Iris pigment epithelial cell (primary cell): Measurements from ENCODE around the gene ZRSR2.
A peak's percentile ranks its signal among the peaks of the same experiment; 100 is the strongest.
"Not testable (repeated sequence)": the region's sequence is repeated elsewhere in the genome, so short reads cannot be mapped to it uniquely, and the experiment has no call there.

ENCODE experiments used
- DNase-seq: peaks from one replicate; pipeline ENCODE4 v3.0.0-alpha.2; 2011; ENCODE audit warnings: low read depth

The ZRSR2 gene

DNA sequence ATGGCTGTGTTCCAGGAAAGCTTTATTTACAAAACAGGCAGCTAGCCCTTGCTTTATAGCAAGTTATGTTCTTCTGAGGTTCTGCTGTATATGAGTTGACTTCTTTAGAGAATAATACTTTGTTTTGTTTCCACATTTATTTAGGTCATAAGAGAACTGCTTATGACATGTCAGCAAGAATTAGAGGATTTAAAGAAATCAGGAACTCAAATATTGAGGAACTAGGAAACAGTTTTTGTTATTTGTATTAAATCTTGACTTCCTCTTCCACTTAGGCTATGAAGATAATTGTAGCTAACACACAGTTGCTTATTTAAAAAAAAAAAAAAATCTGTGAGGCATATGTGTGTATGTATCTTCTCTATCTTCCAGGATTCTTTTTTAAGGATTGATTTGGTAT is 14.3 kb downstream of the ZRSR2 start:
- no peak for DNase-seq

- DNase-seq: no peak
Observed at GRCh38 chrX:15808254-15808653, 18.0 kb downstream of the ZRSR2 start.

GRCh38 chrX:15812192-15812938 is 22.1 kb downstream of the ZRSR2 start:
- DNase-seq: no peak

DNA sequence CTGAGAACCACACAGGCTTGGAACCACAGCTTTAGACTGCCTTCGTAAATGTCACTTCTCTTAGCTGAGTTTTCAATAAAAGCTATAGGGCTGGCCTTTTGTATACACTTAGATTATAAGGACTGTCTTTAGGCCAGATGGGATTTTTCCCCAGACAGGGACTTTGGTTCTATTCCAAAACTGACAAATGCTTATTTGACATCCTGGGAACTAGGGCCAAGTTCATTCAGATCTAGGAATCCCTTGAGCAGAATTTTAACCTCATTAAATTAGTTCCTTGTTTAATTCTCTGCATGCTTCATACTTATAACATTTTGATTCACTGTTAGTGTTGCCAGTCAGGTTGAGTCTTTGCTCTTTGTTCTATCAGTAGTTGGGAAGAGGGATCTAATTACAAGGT is 23.1 kb downstream of the ZRSR2 start:
- no peak for DNase-seq

- DNase-seq: no peak
Observed at GRCh38 chrX:15814771-15815365, 24.6 kb downstream of the ZRSR2 start.

GRCh38 chrX:15815779-15816437 is 25.6 kb downstream of the ZRSR2 start:
- DNase-seq: peak; percentile 18

DNA sequence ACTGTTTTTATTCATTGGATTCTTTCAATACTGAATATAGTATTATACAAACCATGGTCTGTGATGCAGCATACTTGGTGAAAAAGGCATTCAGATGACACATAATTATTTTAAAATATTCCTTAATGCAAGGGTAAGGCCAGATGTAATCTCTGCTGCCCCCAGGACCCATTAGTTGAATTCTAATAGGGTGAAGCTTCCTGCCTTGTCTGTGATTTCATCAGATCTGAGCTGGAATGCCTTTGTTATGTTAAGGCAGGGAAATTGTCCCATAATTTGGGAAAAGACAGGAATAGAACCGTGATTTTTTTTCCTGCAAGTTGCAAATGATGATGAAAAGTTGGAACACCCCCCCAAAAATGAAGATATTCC is 26.1 kb downstream of the ZRSR2 start:
- no peak for DNase-seq

- DNase-seq: no peak
Observed at GRCh38 chrX:15816886-15817285, 26.6 kb downstream of the ZRSR2 start.

GRCh38 chrX:15820106-15821073 is 30.1 kb downstream of the ZRSR2 start:
- DNase-seq: no peak

DNA sequence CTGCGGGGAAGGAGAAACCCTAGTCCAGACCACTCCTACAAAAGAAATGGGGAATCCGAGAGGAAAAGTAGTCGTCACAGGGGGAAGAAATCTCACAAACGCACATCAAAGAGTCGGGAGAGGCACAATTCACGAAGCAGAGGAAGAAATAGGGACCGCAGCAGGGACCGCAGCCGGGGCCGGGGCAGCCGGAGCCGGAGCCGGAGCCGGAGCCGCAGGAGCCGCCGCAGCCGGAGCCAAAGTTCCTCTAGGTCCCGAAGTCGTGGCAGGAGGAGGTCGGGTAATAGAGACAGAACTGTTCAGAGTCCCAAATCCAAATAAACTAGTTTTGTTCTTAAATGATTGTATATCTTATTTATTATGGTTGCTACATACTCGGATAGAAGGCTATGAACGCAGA is 32.6 kb downstream of the ZRSR2 start:
- no peak for DNase-seq

DNA sequence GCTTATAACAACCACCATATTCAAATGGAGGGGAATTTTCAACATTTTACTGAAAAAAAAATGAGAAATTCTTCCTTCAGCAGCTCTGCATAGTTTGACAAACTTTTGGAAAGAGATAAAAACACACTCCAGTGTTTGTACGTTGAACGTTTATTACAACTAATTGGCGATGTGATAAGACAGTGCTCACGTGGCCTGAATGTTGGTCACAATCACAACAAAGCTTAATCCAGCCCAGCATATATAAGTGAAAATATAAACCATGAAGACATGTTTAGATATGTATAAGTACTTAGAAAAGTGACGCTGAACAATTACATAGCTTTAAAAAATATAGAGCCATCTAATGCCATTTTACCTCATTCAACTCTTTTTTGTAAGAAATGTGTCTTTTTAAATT is 35.7 kb downstream of the ZRSR2 start:
- no peak for DNase-seq

DNA sequence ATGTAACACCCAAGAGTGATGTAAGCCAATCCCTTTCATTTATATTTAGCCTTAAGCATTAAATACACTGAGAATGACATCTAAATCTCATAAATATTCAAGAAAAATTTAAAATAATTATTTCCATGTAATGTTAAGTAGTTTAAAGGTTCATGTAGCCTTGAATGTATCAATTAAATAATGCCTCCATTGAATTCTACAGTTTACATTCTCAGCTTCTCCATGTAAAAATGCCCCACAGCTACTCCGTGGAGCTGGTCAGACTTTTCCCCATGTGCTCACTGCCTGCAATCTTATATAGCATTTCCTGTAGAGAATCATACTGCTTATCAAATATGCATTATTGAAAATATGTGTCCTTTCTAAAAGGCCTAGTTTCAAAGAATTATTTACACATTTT is 38.9 kb downstream of the ZRSR2 start:
- DNase-seq: no peak

DNA sequence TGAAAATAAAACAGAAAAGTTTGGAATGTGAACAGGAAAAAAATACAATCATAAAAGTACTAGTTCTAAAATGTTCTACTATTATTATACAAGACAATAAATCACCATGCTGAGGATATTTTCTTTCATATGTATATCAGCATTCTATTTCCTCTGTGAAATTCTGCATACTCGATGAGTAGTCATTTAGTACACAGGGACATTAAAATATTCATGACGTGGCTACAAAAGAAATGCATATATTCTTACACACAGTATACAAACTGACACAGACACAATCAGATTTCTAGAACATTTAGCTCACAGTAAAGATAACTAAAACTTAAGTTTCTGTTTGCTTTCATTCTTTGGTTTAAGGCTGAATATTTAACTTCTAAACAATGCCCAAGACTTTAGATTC is 41.1 kb downstream of the ZRSR2 start:
- not testable (repeated sequence) for DNase-seq

DNA sequence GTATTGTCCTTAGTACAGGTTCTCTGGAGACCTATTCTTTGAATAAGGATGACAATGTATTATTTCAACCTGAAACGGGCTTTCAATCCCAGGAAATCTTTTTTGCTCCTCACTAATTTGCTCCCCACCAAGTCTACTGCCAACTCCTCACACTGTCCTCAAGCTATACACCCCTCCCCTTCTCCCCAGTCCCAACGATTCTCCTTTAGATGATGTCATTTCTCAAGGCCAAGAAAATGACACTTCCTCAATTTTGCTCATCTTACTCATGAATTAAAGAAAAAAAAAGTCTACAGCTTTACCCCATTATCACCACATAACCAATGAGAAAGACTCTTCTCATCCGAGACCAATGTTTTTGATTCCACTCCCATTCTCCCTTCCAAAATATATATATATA is 43.8 kb downstream of the ZRSR2 start:
- no peak for DNase-seq

- peak; percentile 37 for DNase-seq
Observed at GRCh38 chrX:15834827-15835595, 44.7 kb downstream of the ZRSR2 start.

DNA sequence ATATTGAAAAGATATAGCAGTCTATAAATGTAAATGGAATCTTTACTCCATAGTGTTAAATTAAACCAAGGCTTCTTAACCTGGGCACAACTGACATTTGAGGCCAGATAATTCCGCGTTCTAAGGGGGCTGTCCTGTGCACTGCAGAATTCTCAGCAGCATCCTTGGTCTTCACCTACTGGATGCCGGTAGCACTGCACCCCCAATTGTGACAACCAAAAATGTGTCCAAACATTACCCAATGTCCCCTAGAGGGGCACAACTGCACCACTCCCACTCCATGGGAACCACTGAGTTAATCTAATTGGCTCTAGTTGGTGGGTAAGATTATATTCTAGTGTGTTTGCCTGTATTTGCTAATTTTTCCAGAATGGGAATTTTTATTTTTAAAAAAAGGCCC is 47.7 kb downstream of the ZRSR2 start:
- no peak for DNase-seq

DNA sequence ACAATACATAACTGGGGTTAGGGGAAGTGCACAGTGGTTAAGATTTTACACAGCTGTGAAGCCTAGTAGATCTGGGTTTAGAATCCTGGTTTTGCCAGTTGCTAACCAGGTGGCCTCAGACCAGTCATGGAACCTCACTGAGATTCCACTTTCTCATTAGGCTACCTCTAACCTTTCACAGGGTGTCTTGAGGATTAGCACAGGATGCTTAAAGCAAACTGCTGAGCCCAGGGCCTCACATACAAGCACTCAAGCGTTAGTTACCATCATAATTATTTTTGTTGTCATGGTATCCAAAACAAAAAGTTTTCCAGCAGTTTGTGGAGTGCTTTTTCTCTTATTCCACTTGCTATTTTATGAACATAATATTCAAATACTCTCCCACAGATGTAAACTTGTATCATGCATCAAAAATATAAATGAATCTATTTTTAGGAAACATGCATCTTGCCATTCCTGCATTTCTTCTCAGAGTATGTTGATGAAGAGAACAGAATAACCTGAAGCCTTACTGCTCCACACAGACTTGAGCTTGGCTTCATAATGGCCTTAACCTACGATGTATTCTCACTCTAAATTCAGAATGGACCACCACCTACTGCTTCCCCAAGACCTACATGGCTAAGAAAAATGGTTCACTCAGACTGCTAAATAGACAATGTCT is 51.7 kb downstream of the ZRSR2 start:
- DNase-seq: no peak

GRCh38 chrX:15843960-15844359 is 53.7 kb downstream of the ZRSR2 start:
- no peak for DNase-seq

GRCh38 chrX:15848576-15848975 is 58.3 kb downstream of the ZRSR2 start:
- no peak for DNase-seq

- DNase-seq: peak; percentile 3
Observed at GRCh38 chrX:15849555-15849954, 59.3 kb downstream of the ZRSR2 start.

GRCh38 chrX:15853586-15854079 is 63.3 kb downstream of the ZRSR2 start:
- DNase-seq: peak; percentile 8
